MM.1S (cell line): ENCODE measurements around the gene DTD1.

Source experiments
- CTCF ChIP-seq: fragments of 300-600 bp; sonication (generic); IDR thresholded peaks from 2 replicates; pipeline ENCODE4 v1.5.1; 2016; ENCODE audit warnings: antibody characterized with exemption, low read length, mixed read lengths
- EZH2 ChIP-seq: fragments of 300-600 bp; sonication (generic); optimal IDR thresholded peaks from 2 replicates; pipeline ENCODE3; 2017; ENCODE audit warnings: low read depth, mild to moderate bottlenecking, antibody characterized with exemption, low read length, mixed read lengths

GRCh38 chr20:18734525-18735189, 146.8 kb downstream of the DTD1 start:
- TF ChIP-seq EZH2 (no peak), CTCF (no peak)
